HepG2 (cell line): ENCODE results near the gene SC5D. TPM values are rescaled to one million over a fixed set of nuclear protein-coding genes. Genes with fewer than 3 reads are reported as not detected.

ENCODE experiments used
- BCLAF1 ChIP-seq: fragments of 450-650 bp; IDR thresholded peaks from 2 replicates; pipeline ENCODE4 v1.6.1; 2017; ENCODE audit warnings: mild to moderate bottlenecking
- CBFB ChIP-seq: sonication (generic); formaldehyde crosslinking; IDR thresholded peaks from 2 replicates; pipeline ENCODE4 v1.4.0; 2020; ENCODE audit warnings: missing genetic modification reagents
- CENPX ChIP-seq: sonication (generic); formaldehyde crosslinking; IDR thresholded peaks from 2 replicates; pipeline ENCODE4 v1.9.0; 2021; ENCODE audit warnings: mild to moderate bottlenecking, missing genetic modification reagents, moderate library complexity
- LCORL ChIP-seq, 2 experiments: fragments of 450-650 bp in 1 of 2; sonication (generic) in 1 of 2; formaldehyde crosslinking in 1 of 2; IDR thresholded peaks; 2 replicates each; pipeline versions ENCODE4 v1.5.0 to v1.6.1; 2017 to 2020; ENCODE audit warnings: antibody characterized with exemption in 1 of 2, missing genetic modification reagents in 1 of 2
- MYPOP ChIP-seq: sonication (generic); formaldehyde crosslinking; IDR thresholded peaks from 2 replicates; pipeline ENCODE4 v1.8.1; 2023; ENCODE audit warnings: mild to moderate bottlenecking, moderate library complexity, missing genetic modification reagents
- RELA ChIP-seq: sonication (generic); formaldehyde crosslinking; IDR thresholded peaks from 2 replicates; pipeline ENCODE4 v1.4.0; 2020; ENCODE audit warnings: missing genetic modification reagents
- TERF1 ChIP-seq: sonication (generic); formaldehyde crosslinking; IDR thresholded peaks from 2 replicates; pipeline ENCODE4 v1.8.0; 2022; ENCODE audit warnings: mild to moderate bottlenecking, missing genetic modification reagents, moderate library complexity
- TGIF2 ChIP-seq: IDR thresholded peaks from 2 replicates; pipeline ENCODE4 v1.6.1; 2016; ENCODE audit warnings: control low read depth, missing compliant biosample characterization
- ZNF350 ChIP-seq: sonication (generic); formaldehyde crosslinking; IDR thresholded peaks from 2 replicates; pipeline ENCODE4 v1.4.0; 2020; ENCODE audit warnings: mild to moderate bottlenecking, low read depth, missing genetic modification reagents, borderline replicate concordance
- polyA plus RNA-seq, 8 experiments: library from polyadenylated mRNA; depleted of rRNA in 3 of 8; stranded (reverse) in 7 of 8; unstranded in 1 of 8; fragments of >200 nt; fragmentation: Illumina TruSeq in 4 of 8; extraction: Trizol in 4 of 8; gene quantifications; 2 replicates each; pipeline versions ENCODE4 v1.2.1 to v1.2.3, GENCODE V29; 2011 to 2016; ENCODE audit warnings: low read depth in 4 of 8, missing spikeins in 1 of 8, mixed read lengths in 1 of 8; ENCODE audit not compliant: insufficient read depth in 1 of 8
- total RNA-seq, 5 experiments: library from RNA; depleted of rRNA; stranded (reverse); fragments of >200 nt; fragmentation: Illumina TruSeq; extraction: Trizol; gene quantifications; 2 replicates each; pipeline ENCODE4 v1.2.3, GENCODE V29; 2016; ENCODE audit warnings: low read depth in 1 of 5
- TF ChIP-seq, protein P1 (sequence below): IDR thresholded peaks from 2 replicates; pipeline ENCODE4 v1.4.0; 2020; ENCODE audit warnings: mild to moderate bottlenecking, missing genetic modification reagents

The SC5D gene
- total and polyA plus RNA-seq, 2 of the 13 experiments (the other 11 are each of a cell fraction or from before 2014, with no cell fraction given) = 84.4 to 155 TPM

- TF ChIP-seq BCLAF1 = no peak
- peak; percentile 80; the same call in 1 of the 2 replicates for TF ChIP-seq RELA (CRISPR knock-in tag)
- TF ChIP-seq TERF1 = 0 out of 2 replicates have a peak, but pooled peaks have one; percentile 54
- peak; percentile 76 for TF ChIP-seq ZNF350 (CRISPR knock-in tag)
- TF ChIP-seq CBFB = peak; percentile 68
- TF ChIP-seq, protein P1, sequence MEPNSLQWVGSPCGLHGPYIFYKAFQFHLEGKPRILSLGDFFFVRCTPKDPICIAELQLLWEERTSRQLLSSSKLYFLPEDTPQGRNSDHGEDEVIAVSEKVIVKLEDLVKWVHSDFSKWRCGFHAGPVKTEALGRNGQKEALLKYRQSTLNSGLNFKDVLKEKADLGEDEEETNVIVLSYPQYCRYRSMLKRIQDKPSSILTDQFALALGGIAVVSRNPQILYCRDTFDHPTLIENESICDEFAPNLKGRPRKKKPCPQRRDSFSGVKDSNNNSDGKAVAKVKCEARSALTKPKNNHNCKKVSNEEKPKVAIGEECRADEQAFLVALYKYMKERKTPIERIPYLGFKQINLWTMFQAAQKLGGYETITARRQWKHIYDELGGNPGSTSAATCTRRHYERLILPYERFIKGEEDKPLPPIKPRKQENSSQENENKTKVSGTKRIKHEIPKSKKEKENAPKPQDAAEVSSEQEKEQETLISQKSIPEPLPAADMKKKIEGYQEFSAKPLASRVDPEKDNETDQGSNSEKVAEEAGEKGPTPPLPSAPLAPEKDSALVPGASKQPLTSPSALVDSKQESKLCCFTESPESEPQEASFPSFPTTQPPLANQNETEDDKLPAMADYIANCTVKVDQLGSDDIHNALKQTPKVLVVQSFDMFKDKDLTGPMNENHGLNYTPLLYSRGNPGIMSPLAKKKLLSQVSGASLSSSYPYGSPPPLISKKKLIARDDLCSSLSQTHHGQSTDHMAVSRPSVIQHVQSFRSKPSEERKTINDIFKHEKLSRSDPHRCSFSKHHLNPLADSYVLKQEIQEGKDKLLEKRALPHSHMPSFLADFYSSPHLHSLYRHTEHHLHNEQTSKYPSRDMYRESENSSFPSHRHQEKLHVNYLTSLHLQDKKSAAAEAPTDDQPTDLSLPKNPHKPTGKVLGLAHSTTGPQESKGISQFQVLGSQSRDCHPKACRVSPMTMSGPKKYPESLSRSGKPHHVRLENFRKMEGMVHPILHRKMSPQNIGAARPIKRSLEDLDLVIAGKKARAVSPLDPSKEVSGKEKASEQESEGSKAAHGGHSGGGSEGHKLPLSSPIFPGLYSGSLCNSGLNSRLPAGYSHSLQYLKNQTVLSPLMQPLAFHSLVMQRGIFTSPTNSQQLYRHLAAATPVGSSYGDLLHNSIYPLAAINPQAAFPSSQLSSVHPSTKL (CRISPR knock-in tag) = peak; percentile 60
- no peak for TF ChIP-seq CENPX (CRISPR knock-in tag)
- no peak for TF ChIP-seq LCORL (IDR thresholded peaks at IDR 0.05)
- no peak for TF ChIP-seq LCORL (CRISPR knock-in tag; IDR thresholded peaks at IDR 0.05)
- TF ChIP-seq MYPOP (CRISPR knock-in tag) = peak; percentile 91
- peak; percentile 74; the same call in 1 of the 2 replicates for TF ChIP-seq TGIF2
Measured at GRCh38 chr11:121292495-121293287, at the start of gene SC5D (continued).
